HG03064 (cell line): ENCODE measurements around the gene CTCFL.

Source experiments
- ATAC-seq: cut with Tn5 transposase; IDR thresholded peaks from one replicate; pipeline ENCODE4 v1.9.1; 2021; ENCODE audit warnings: low read depth; ENCODE audit not compliant: unreplicated experiment

CTCFL gene

GRCh38 chr20:57450419-57450818, 74.5 kb downstream of the CTCFL start:
- peak; percentile 68 for ATAC-seq

- no peak for ATAC-seq
Observed at GRCh38 chr20:57449398-57450354, 75.3 kb downstream of the CTCFL start.

GRCh38 chr20:57448764-57449354, 76.1 kb downstream of the CTCFL start:
- ATAC-seq: no peak
